ENCODE data around the gene GID4.

GID4 gene

DNA sequence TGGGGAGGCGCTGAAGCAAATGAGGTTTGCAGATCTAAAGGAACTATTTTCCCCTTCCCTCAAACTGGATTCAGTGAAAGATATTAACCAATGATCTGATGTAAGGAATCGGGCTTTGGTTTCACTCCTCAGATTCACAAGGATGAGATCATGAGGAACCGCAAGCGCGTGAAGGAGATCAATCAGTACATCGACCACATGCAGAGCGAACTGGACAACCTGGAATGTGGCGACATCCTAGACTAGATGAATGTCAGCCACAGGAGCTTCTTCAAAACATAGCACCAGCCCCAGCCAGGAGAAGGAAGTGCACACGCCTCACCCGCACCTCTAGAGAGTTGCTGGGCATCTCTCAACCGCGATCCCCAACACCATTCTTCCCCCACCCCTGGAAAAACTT lies 22.8 kb upstream of the GID4 start:
- H3K4me3 ChIP-seq (ENCODE audit: low read depth, low read length): no peak overlapping the region
- DNase-seq (ENCODE audit: low read depth): no peak
- no peak for TF ChIP-seq CTCF (IDR thresholded peaks at IDR 0.05; ENCODE audit: control insufficient read depth, extremely low read depth, insufficient read depth)

DNA sequence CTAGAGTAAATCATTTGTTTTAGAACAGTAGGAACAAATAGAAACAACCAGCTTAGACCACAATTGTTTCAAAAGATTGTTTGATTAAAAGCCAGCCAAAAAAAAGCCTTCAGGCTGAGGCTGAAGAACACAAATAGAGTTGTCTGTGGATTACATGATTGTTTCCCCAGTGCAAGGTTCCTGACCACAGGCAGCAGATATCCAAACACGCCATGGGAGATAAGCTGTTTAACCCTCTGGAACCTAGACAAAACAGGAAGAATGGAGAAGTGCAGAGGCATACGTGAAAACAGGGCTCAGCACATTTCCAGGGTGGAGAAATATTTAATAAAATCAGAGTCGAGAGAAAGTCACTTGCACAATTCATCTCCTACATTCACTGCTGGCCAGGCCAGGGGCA lies 21.2 kb upstream of the GID4 start:
- no peak for DNase-seq (ENCODE audit: low read depth)
- no peak for TF ChIP-seq CTCF (IDR thresholded peaks at IDR 0.05; ENCODE audit: control insufficient read depth, extremely low read depth, insufficient read depth)
- no peak overlapping the region for H3K4me3 ChIP-seq (ENCODE audit: low read depth, low read length)

- TF ChIP-seq CTCF (IDR thresholded peaks at IDR 0.05; ENCODE audit: control insufficient read depth, extremely low read depth, insufficient read depth): no peak
- DNase-seq (ENCODE audit: low read depth): no peak
- H3K4me3 ChIP-seq (ENCODE audit: low read depth, low read length): no peak overlapping the region
Observed at GRCh38 chr17:18018411-18018921, 20.7 kb upstream of the GID4 start.

DNA sequence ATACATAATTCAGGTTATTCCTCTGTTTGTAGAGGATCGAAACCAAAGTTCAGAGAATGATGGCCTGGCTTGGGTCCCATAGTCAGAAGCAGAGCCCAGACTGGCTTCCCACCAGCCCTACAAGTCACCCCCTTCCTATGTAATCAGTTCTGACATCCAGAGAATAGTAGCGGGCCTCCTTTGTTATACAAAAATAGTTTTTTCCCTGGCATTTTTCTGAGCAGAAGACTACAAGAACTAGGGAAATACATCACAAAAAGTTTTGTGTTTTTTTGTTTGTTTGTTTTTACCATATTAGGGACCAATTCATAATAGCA lies 19.4 kb upstream of the GID4 start:
- TF ChIP-seq CTCF (IDR thresholded peaks at IDR 0.05; ENCODE audit: control insufficient read depth, extremely low read depth, insufficient read depth): no peak
- H3K4me3 ChIP-seq (ENCODE audit: low read depth, low read length): no peak overlapping the region
- no peak for DNase-seq (ENCODE audit: low read depth)

DNA sequence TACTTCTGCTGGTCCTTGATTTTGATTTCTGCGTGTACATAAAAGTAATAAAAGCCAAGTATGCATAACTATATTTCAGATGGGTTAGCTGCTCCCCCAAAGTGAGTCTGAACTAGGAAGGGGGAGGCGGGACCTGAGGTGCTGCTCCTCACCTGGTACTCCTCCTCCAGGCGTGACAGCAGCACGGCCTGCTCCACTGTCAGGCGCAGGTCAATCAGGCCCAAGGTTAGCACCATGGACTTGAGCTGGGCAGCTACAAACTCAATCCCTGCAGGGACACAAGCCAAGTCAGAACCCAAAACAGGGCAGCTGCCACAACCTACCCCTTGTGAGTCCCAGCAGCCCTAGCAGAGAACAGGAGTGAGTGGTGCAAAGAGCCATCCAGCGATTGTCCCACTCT lies 18.2 kb upstream of the GID4 start:
- no peak for TF ChIP-seq CTCF (IDR thresholded peaks at IDR 0.05; ENCODE audit: control insufficient read depth, extremely low read depth, insufficient read depth)
- no peak for DNase-seq (ENCODE audit: low read depth)
- no peak overlapping the region for H3K4me3 ChIP-seq (ENCODE audit: low read depth, low read length)

- no peak for TF ChIP-seq CTCF (IDR thresholded peaks at IDR 0.05; ENCODE audit: control insufficient read depth, extremely low read depth, insufficient read depth)
Observed at GRCh38 chr17:18021372-18021771, 17.8 kb upstream of the GID4 start.

DNA sequence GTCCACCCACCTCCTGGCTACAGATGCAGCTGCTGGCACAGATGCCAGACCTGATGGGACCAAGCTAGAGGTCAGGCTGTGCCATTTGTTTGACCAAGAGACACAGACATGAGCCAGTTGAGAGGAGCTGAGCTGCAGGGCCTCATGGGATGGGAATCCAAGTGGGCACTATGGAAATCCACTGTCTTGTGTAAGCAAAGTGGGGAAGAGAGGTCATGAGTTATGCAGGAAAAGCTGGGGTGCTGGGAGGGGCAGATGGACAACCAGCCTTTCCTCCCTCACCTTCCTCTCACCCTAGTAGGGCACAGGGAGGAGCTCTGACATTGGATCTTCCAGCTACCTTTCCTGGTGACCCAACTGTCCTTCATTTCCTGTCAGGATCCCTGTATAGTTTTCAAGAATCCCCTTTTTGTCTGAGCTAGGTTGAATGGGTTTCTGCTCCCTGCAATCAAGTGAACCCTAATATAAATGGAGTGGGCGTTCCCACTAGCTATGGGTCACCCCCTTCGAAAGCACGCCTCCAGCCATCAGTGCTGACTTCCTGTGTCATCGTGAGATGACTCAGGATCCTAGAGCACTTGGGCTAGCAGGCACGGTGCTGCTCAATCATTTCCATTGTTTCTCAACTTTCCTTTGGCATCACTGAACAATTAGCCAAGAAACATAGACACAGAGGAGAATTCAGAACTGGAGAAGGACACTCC lies 13.8 kb upstream of the GID4 start:
- no peak for TF ChIP-seq CTCF (IDR thresholded peaks at IDR 0.05; ENCODE audit: control insufficient read depth, extremely low read depth, insufficient read depth)
- no peak for DNase-seq (ENCODE audit: low read depth)
- no peak overlapping the region for H3K4me3 ChIP-seq (ENCODE audit: low read depth, low read length)

More at GRCh38 chr17:18021372-18021771, 17.8 kb upstream of the GID4 start:
- DNase-seq (ENCODE audit: low read depth): no peak
- H3K4me3 ChIP-seq (ENCODE audit: low read depth, low read length): no peak overlapping the region

Data from LNCaP clone FGC (cell line).